ENCODE measurements around the gene TBP.
"Not testable (repeated sequence)": the region's sequence is repeated elsewhere in the genome, so short reads cannot be mapped to it uniquely, and the experiment has no call there.

Gene TBP

GRCh38 chr6:170554013-170554795, at the start of gene TBP:
TSS of gene TBP (plus strand) at chr6:170554369. CDS start at chr6:170557030, 2,661 bp downstream.
- peak; percentile 94 for DNase-seq (ENCODE audit: low read depth in 2 of 2)

- no peak for DNase-seq (ENCODE audit: low read depth in 2 of 2)
Observed at GRCh38 chr6:170504479-170504878, 49.7 kb upstream of the TBP start.

GRCh38 chr6:170505306-170505705, 48.9 kb upstream of the TBP start:
- no peak for DNase-seq (ENCODE audit: low read depth in 2 of 2)

- no peak for DNase-seq (ENCODE audit: low read depth in 2 of 2)
Observed at GRCh38 chr6:170506446-170506845, 47.7 kb upstream of the TBP start.

GRCh38 chr6:170507728-170508127, 46.4 kb upstream of the TBP start:
- DNase-seq (ENCODE audit: low read depth in 2 of 2), result not testable (repeated sequence)

GRCh38 chr6:170508275-170508674, 45.9 kb upstream of the TBP start:
- not testable (repeated sequence) for DNase-seq (ENCODE audit: low read depth in 2 of 2)

GRCh38 chr6:170508892-170509722, 45.1 kb upstream of the TBP start:
- DNase-seq (ENCODE audit: low read depth in 2 of 2), result not testable (repeated sequence)

- no peak for DNase-seq (ENCODE audit: low read depth in 2 of 2)
Observed at GRCh38 chr6:170509723-170510018, 44.5 kb upstream of the TBP start.

GRCh38 chr6:170510631-170511030, 43.5 kb upstream of the TBP start:
- DNase-seq (ENCODE audit: low read depth in 2 of 2), result no peak

GRCh38 chr6:170512249-170512648, 41.9 kb upstream of the TBP start:
- DNase-seq (ENCODE audit: low read depth in 2 of 2), result no peak

GRCh38 chr6:170514908-170515307, 39.3 kb upstream of the TBP start:
- no peak for DNase-seq (ENCODE audit: low read depth in 2 of 2)

GRCh38 chr6:170516783-170517616, 37.2 kb upstream of the TBP start:
- peak in 1 of 2 donors; percentile 10 for DNase-seq (ENCODE audit: low read depth in 2 of 2)

- no peak for DNase-seq (ENCODE audit: low read depth in 2 of 2)
Observed at GRCh38 chr6:170522565-170523183, 31.5 kb upstream of the TBP start.

GRCh38 chr6:170523256-170524171, 30.7 kb upstream of the TBP start:
- DNase-seq (ENCODE audit: low read depth in 2 of 2), result peak in 1 of 2 donors; percentile 6

- DNase-seq (ENCODE audit: low read depth in 2 of 2), result no peak
Observed at GRCh38 chr6:170524172-170524502, 30.0 kb upstream of the TBP start.

GRCh38 chr6:170525795-170526194, 28.4 kb upstream of the TBP start:
- DNase-seq (ENCODE audit: low read depth in 2 of 2), result no peak

- DNase-seq (ENCODE audit: low read depth in 2 of 2), result not testable (repeated sequence)
Observed at GRCh38 chr6:170527995-170528394, 26.2 kb upstream of the TBP start.

GRCh38 chr6:170529839-170530469, 24.2 kb upstream of the TBP start:
- DNase-seq (ENCODE audit: low read depth in 2 of 2), result peak; percentile 25 to 28

- DNase-seq (ENCODE audit: low read depth in 2 of 2), result no peak
Observed at GRCh38 chr6:170532867-170533488, 21.2 kb upstream of the TBP start.

GRCh38 chr6:170533792-170534191, 20.4 kb upstream of the TBP start:
- DNase-seq (ENCODE audit: low read depth in 2 of 2), result no peak
